K562 (cell line): Measurements from ENCODE around the gene NTM. TPM values are rescaled to one million over a fixed set of nuclear protein-coding genes. Genes with fewer than 3 reads are reported as not detected.

Experiments used
- ATAC-seq: fragments of 200-7000 bp; cut with Tn5 transposase; 3 replicates; pipeline ENCODE4 v1.9.1; 2020; ENCODE audit warnings: moderate library complexity
- BruUV-seq: library from RNA; stranded (reverse); fragments of 400-500 nt; replicated peaks from 2 replicates; lab custom pipeline; 2021; lab: Mats Ljungman, UMichigan
- CTCF ChIA-PET: fragments of 300-600 bp; formaldehyde crosslinking; extraction: SDS; loops from one replicate; lab custom pipeline; 2021; ENCODE audit warnings: low intra/inter-chr PET ratio; lab: Yijun Ruan, JAX
- POLR2A ChIA-PET: fragments of 300-600, 350-650 bp; sonication (Branson Sonifier 250); formaldehyde crosslinking; extraction: SDS; loops from one replicate; lab custom pipeline; 2021; ENCODE audit warnings: antibody characterized with exemption, inconsistent platforms; lab: Yijun Ruan, JAX
- DNase-seq, 4 experiments: peaks; one replicate each; pipeline versions ENCODE4 v3.0.0 to v3.0.0-alpha.2; 2011 to 2018; ENCODE audit warnings: low spot score in 3 of 4, mixed read lengths in 3 of 4; ENCODE audit errors: extremely low read depth in 1 of 4
- FAIRE-seq: peaks from 2 replicates; lab custom pipeline; 2011; peaks lifted over from hg19 to GRCh38; lab: Jason Lieb, UNC
- H2AFZ ChIP-seq: 2 replicates; pipeline ENCODE4 v1.6.0; 2011; ENCODE audit warnings: low read depth, low read length, control low read depth, inconsistent platforms
- H3K27ac ChIP-seq: fragments of 200-600 bp; 3 replicates; pipeline ENCODE4 v1.8.0; 2011; ENCODE audit warnings: low read depth, mild to moderate bottlenecking, control low read depth, inconsistent platforms, low read length, moderate library complexity, mixed read lengths; ENCODE audit errors: extremely low read depth
- H3K27me3 ChIP-seq, 2 experiments: fragments of 300-600 bp in 1 of 2; 2 replicates in 1 of 2; 3 replicates in 1 of 2; pipeline versions ENCODE4 v1.6.0 to v1.8.0; 2011; ENCODE audit warnings: inconsistent platforms in 2 of 2, low read length in 2 of 2, mild to moderate bottlenecking in 1 of 2, mixed read lengths in 1 of 2, moderate library complexity in 1 of 2; ENCODE audit not compliant: control insufficient read depth in 2 of 2, insufficient read depth in 2 of 2
- H3K36me3 ChIP-seq: fragments of 300-600 bp; 3 replicates; pipeline ENCODE4 v1.8.0; 2011; ENCODE audit warnings: mild to moderate bottlenecking, low read length, inconsistent platforms; ENCODE audit not compliant: control insufficient read depth, insufficient read depth
- H3K4me1 ChIP-seq, 2 experiments: fragments of 200-600 bp in 1 of 2; replicated peaks in 1 of 2; 2 replicates in 1 of 2; 3 replicates in 1 of 2; pipeline versions ENCODE4 v1.5.1 to v1.8.0; 2011; ENCODE audit warnings: inconsistent platforms in 2 of 2, low read length in 2 of 2, mild to moderate bottlenecking in 1 of 2, mixed read lengths in 1 of 2, moderate library complexity in 1 of 2; ENCODE audit not compliant: control insufficient read depth in 2 of 2, insufficient read depth in 2 of 2
- H3K4me2 ChIP-seq: 2 replicates; pipeline ENCODE4 v1.6.1; 2011; ENCODE audit warnings: low read length, control low read depth, inconsistent platforms, mixed read lengths; ENCODE audit not compliant: insufficient read depth
- H3K4me3 ChIP-seq: fragments of 200-600 bp; sonication (generic), shearing (Covaris generic); 2 replicates; pipeline ENCODE4 v1.5.1; 2016; ENCODE audit warnings: control low read depth, inconsistent platforms
- H3K79me2 ChIP-seq: fragments of 200-600 bp; 3 replicates; pipeline ENCODE4 v1.8.0; 2011; ENCODE audit warnings: low read length, inconsistent platforms; ENCODE audit not compliant: control insufficient read depth, insufficient read depth
- H3K9ac ChIP-seq, 2 experiments: 2 replicates each; pipeline versions ENCODE4 v1.6.0 to v1.6.1; 2011; ENCODE audit warnings: low read depth in 2 of 2, low read length in 2 of 2, control low read depth in 1 of 2, inconsistent platforms in 1 of 2, mild to moderate bottlenecking in 1 of 2, mixed read lengths in 1 of 2; ENCODE audit not compliant: insufficient read depth in 1 of 2
- H3K9me1 ChIP-seq: one replicate; pipeline ENCODE4 v1.6.0; 2011; ENCODE audit warnings: inconsistent platforms, mild to moderate bottlenecking, low read length, moderate library complexity; ENCODE audit not compliant: control insufficient read depth, insufficient read depth
- H3K9me3 ChIP-seq: replicated peaks from 2 replicates; pipeline ENCODE4 v1.5.1; 2011; ENCODE audit warnings: low read depth, low read length, inconsistent platforms; ENCODE audit not compliant: control insufficient read depth, insufficient read depth
- H4K20me1 ChIP-seq: replicated peaks from 2 replicates; pipeline ENCODE4 v1.6.1; 2011; ENCODE audit warnings: low read length, inconsistent platforms, mixed read lengths; ENCODE audit not compliant: control insufficient read depth, insufficient read depth
- ATF1 ChIP-seq, 2 experiments: fragments of 450-650 bp in 1 of 2; IDR thresholded peaks; 2 replicates each; pipeline ENCODE4 v1.6.1; 2016; ENCODE audit warnings: missing compliant biosample characterization in 1 of 2, missing genetic modification characterization in 1 of 2
- DIDO1 ChIP-seq: fragments of 450-650 bp; IDR thresholded peaks from 2 replicates; pipeline ENCODE4 v1.6.1; 2016; ENCODE audit warnings: low read depth, missing biosample characterization, missing genetic modification characterization
- DNMT1 ChIP-seq: fragments of 450-650 bp; IDR thresholded peaks from 2 replicates; pipeline ENCODE4 v1.6.1; 2016; ENCODE audit warnings: antibody characterized with exemption, mild to moderate bottlenecking
- ELF1 ChIP-seq: fragments of 200-800 bp; sonication (Bioruptor generic); IDR thresholded peaks from 2 replicates; pipeline ENCODE4 v1.6.1; 2016; ENCODE audit warnings: missing genetic modification characterization, missing compliant biosample characterization
- HNRNPK ChIP-seq: fragments of 200-400 bp; formaldehyde crosslinking; IDR thresholded peaks from one replicate; pipeline ENCODE4 v1.6.1; 2018; ENCODE audit warnings: mild to moderate bottlenecking, low read depth, low read length; ENCODE audit not compliant: poor library complexity, severe bottlenecking
- KAT2B ChIP-seq: IDR thresholded peaks from one replicate; pipeline ENCODE4 v1.6.1; 2012; ENCODE audit warnings: low read depth, mild to moderate bottlenecking, control low read depth, inconsistent platforms, low read length, moderate library complexity
- MCM2 ChIP-seq: fragments of 450-650 bp; IDR thresholded peaks from 2 replicates; pipeline ENCODE4 v1.6.1; 2017; ENCODE audit warnings: low read depth, mild to moderate bottlenecking
- NR1H2 ChIP-seq: sonication (generic); formaldehyde crosslinking; IDR thresholded peaks from 2 replicates; pipeline ENCODE4 v1.4.0; 2020; ENCODE audit warnings: mild to moderate bottlenecking, missing genetic modification reagents
- POLR3G ChIP-seq: IDR thresholded peaks from 2 replicates; pipeline ENCODE4 v1.6.1; 2011; ENCODE audit not compliant: insufficient read length, insufficient replicate concordance; ENCODE audit errors: extremely low read depth
- PPARD ChIP-seq: fragments of 250-450 bp; sonication (Bioruptor Pico); IDR thresholded peaks from 2 replicates; pipeline ENCODE4 v1.8.0; 2022; ENCODE audit warnings: inconsistent platforms, mild to moderate bottlenecking, moderate library complexity
- PTBP1 ChIP-seq: fragments of 200-400 bp; formaldehyde crosslinking; IDR thresholded peaks from 2 replicates; pipeline ENCODE4 v1.6.1; 2017; ENCODE audit warnings: low read depth, low read length
- WHSC1 ChIP-seq: IDR thresholded peaks from one replicate; pipeline ENCODE4 v1.6.1; 2012; ENCODE audit warnings: low read length, control low read depth, inconsistent platforms
- ZNF124 ChIP-seq: sonication (generic); formaldehyde crosslinking; IDR thresholded peaks from 2 replicates; pipeline ENCODE4 v1.8.1; 2022; ENCODE audit warnings: missing genetic modification reagents
- ZNF134 ChIP-seq: fragments of 250-450 bp; sonication (Bioruptor Pico); conservative IDR thresholded peaks from 2 replicates; pipeline ENCODE4 v1.4.0; 2020
- ZNF77 ChIP-seq: fragments of 250-450 bp; sonication (Bioruptor Pico); IDR thresholded peaks from 2 replicates; pipeline ENCODE4 v1.5.0; 2020
- ZNF785 ChIP-seq: fragments of 250-450 bp; sonication (Bioruptor Pico); IDR thresholded peaks from 2 replicates; pipeline ENCODE4 v1.4.0; 2020; ENCODE audit warnings: mild to moderate bottlenecking
- WGBS: fragments of 100-300 bp; shearing (Covaris generic); methylation state at CpG from one replicate; pipeline ENCODE4 v1.1.6; 2016; ENCODE audit warnings: low coverage, mixed read lengths; ENCODE audit not compliant: insufficient coverage; ENCODE audit errors: missing lambda C conversion rate; 5-methylcytosine and 5-hydroxymethylcytosine counted together
- in situ Hi-C: fragments of 300-500 bp; cut with MboI; formaldehyde crosslinking; loops from 4 replicates; pipeline ENCODE4 v1.15.0; 2018; ENCODE audit warnings: inconsistent platforms, mixed read lengths
- intact Hi-C: fragments of 100-400 bp; cut with micrococcal nuclease; formaldehyde crosslinking; loops from 2 replicates; pipeline ENCODE4 v1.14.2; 2022
- polyA plus RNA-seq, 8 experiments: library from polyadenylated mRNA; depleted of rRNA in 4 of 8; stranded (reverse) in 5 of 8; unstranded in 3 of 8; fragments of >200 nt; fragmentation: Nextera tagmentation in 2 of 8; fragmentation: Illumina TruSeq in 1 of 8; extraction: Ambion mirVana in 2 of 8; extraction: Trizol in 1 of 8; gene quantifications; 2 replicates each; pipeline versions ENCODE4 v1.2.1 to v1.2.3, GENCODE V29; 2011 to 2014; ENCODE audit warnings: inconsistent platforms in 1 of 8, missing spikeins in 1 of 8
- total RNA-seq, 7 experiments: library from RNA; depleted of rRNA in 6 of 7; stranded (reverse); fragments of >200 nt in 6 of 7; fragmentation: Illumina TruSeq in 2 of 7; extraction: Trizol in 2 of 7; gene quantifications; 2 replicates each; pipeline versions ENCODE4 v1.2.1 to v1.2.3, GENCODE V29; 2011 to 2021; ENCODE audit warnings: low replicate concordance in 1 of 7

Gene NTM
- total and polyA plus RNA-seq, 9 of the 15 experiments (the other 6 are each of a cell fraction or from before 2014, with no cell fraction given): not detected

DNA sequence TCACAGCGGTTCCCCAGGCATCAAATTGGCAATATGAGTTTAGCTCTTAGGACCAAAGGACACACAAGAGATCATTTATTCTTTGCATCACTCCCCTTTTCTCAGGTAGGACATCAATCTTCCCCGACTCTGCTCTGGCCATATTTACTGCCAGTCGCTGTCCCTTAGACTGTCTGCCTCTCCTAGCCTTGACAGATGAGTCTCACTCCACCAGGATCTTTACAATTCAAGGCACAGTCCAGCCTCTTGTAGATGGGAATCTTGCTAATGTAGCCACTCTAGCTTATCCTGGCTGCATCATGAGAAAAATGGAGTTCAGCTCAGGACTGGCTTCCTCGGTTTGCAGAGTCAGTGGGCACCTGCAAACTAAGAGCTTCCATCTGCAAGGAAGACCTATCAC, 915.2 kb downstream of the NTM start:
- no peaks in the 10 kb centered on the region for H3K27me3 ChIP-seq
- no peak for ATAC-seq
- 0% methylated on average over 4 of the region's 4 CpGs for WGBS
- no peak overlapping the region for H3K4me3 ChIP-seq
- no peak for DNase-seq
- H3K9ac ChIP-seq: no peak overlapping the region
- BruUV-seq: no TSS peak
- H3K79me2 ChIP-seq: no peaks in the 10 kb centered on the region
- TF ChIP-seq PTBP1 (no peak), NR1H2 (CRISPR knock-in tag) (no peak), HNRNPK (no peak), WHSC1 (no peak), POLR3G (no peak), ZNF785 (CRISPR knock-in tag) (no peak), ZNF77 (CRISPR knock-in tag) (no peak), KAT2B (no peak), DNMT1 (no peak), ZNF124 (CRISPR knock-in tag) (no peak), DIDO1 (tag) (no peak), ATF1 (CRISPR knock-in tag; IDR thresholded peaks at IDR 0.05) (no peak), ATF1 (tag; IDR thresholded peaks at IDR 0.05) (no peak), ELF1 (tag) (no peak), ZNF134 (CRISPR knock-in tag) (no peak), PPARD (CRISPR knock-in tag) (no peak), MCM2 (no peak)
- no peak overlapping the region for H2AFZ ChIP-seq
- no peaks in the 10 kb centered on the region for H3K36me3 ChIP-seq
- no peaks in the 10 kb centered on the region for H4K20me1 ChIP-seq
- H3K4me1 ChIP-seq: no peaks in the 10 kb centered on the region
- FAIRE-seq: no peak
- in situ Hi-C loops (no loop called here), intact Hi-C loops (no loop called here)
- CTCF ChIA-PET: no interaction called here
- no peaks in the 10 kb centered on the region for H3K9me3 ChIP-seq
- no peak overlapping the region for H3K4me2 ChIP-seq
- POLR2A ChIA-PET: no interaction called here
- no peaks in the 10 kb centered on the region for H3K9me1 ChIP-seq
- H3K27ac ChIP-seq: no peak overlapping the region
